ENCODE results near the gene FKBP9.
"Not testable (repeated sequence)": the region's sequence is repeated elsewhere in the genome, so short reads cannot be mapped to it uniquely, and the experiment has no call there.

Gene FKBP9, protein sequence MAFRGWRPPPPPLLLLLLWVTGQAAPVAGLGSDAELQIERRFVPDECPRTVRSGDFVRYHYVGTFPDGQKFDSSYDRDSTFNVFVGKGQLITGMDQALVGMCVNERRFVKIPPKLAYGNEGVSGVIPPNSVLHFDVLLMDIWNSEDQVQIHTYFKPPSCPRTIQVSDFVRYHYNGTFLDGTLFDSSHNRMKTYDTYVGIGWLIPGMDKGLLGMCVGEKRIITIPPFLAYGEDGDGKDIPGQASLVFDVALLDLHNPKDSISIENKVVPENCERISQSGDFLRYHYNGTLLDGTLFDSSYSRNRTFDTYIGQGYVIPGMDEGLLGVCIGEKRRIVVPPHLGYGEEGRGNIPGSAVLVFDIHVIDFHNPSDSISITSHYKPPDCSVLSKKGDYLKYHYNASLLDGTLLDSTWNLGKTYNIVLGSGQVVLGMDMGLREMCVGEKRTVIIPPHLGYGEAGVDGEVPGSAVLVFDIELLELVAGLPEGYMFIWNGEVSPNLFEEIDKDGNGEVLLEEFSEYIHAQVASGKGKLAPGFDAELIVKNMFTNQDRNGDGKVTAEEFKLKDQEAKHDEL

DNA sequence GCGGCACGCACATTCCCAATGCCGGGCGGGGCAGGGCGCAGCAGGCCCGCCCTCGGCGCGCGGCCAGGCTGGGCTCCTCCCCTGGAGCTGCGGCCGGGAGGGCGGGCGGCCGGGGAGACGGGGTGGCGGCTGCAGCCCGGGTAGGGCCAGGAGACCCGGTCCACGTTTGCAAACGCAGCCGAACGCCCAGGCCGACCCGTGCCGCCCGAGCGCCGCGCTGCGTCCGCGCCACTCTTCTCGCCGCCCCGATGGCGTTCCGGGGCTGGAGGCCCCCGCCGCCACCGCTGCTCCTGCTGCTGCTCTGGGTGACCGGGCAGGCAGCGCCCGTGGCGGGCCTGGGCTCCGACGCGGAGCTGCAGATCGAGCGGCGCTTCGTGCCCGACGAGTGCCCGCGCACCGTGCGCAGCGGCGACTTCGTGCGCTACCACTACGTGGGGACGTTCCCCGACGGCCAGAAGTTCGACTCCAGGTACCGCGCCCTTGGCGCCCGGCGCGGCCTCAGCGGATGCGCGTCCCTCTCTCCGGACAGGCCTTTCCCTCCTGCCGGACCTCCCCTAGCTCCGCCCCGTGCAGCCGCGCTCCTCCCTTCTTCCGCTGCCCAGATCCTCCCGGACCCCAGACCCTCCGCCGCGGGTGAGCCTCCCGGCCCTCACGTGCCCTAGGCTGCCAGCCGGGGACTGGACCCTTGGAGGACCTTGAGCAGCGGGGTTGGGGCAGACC lies at the start of gene FKBP9:
Gene FKBP9 (plus strand): TSS at position 115 of the 720 bp plus-strand sequence. CDS start 134 bp downstream, at position 249.
- no peak for DNase-seq

GRCh38 chr7:32910195-32910594 lies 47.0 kb upstream of the FKBP9 start:
- DNase-seq: no peak

DNA sequence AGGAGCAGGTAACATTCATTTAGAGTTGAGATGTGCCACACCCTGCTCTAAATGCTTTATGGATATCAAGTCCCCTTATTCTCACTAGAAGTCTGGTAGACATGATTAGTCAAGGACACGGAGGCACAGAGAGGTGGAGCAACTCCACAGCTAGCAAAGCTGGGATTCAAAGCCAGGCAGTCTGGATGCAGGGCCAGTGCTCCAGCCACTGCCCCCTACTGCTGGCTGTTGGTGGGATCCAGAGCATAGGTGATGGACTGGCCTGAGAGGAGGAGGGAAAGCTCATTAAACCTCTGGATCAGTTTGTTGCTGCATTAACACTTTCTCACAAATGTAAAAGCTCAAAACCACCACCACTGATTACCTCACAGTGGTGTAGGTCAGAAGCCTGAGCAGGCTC lies 43.1 kb upstream of the FKBP9 start:
- no peak for DNase-seq

GRCh38 chr7:32915041-32915536 lies 42.2 kb upstream of the FKBP9 start:
- no peak for DNase-seq

GRCh38 chr7:32916006-32916405 lies 41.2 kb upstream of the FKBP9 start:
- no peak for DNase-seq

DNA sequence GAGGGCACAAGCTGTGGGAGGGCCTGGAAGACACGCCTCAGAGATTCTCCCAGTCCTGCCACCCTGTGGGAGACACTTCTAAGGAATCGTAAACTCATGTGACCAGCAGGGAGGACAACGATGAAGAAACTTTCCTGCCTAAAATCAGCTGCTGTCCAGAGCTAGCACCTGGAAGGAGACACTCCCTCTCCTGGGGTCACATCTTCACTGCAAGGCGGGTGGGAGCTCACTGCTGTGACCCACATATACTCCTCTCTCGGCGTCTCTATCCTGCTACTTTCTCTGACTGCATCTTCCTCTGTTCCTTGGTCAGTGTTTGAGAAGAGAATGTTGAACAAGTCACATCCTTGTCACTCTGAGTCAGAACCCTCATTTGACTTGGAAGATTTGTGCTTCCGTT lies 40.2 kb upstream of the FKBP9 start:
- not testable (repeated sequence) for DNase-seq

DNA sequence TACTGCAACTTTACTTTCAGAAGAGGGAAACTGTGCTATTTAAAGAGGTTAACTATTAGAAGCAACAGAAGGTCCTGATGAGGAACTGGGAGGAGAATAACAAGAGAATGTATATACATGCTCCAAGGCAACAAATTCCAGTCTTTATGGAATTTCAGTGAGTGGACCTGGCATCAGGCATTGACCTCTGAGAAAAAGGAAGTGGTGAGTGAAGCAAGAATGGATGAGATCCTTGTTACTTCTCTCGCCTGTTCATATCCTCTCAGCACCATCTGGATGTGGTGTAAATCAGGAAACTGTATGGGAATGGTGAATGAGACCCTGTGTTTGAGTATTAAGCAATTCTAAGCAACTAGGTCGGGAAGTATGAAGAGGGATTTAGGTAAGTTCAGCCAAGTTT lies 35.3 kb upstream of the FKBP9 start:
- DNase-seq: no peak

- DNase-seq: no peak
These were observed 28.4 kb upstream of the FKBP9 start for GRCh38 chr7:32928785-32929298.

- DNase-seq: no peak
These were observed 27.7 kb upstream of the FKBP9 start for GRCh38 chr7:32929430-32930143.

- no peak for DNase-seq
These were observed 26.9 kb upstream of the FKBP9 start for GRCh38 chr7:32930378-32930777.

DNA sequence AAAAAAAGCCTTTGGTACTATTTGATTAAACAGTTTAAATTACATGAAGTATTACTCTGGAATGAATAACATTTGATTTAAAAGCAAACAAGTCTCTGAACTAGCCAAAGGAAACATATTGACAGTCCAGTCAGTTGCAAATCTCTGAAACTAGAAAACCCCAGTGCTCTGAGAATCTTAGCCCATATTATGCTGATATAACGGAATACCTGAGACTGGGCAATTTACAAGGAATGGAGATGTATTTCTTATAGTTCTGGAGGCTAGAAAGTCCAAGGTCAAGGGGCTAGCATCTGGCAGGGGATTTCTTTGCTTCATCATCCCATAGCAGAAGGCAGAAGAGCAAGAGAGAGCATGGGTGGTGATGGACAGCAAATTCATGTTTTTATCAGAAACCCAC lies 21.7 kb upstream of the FKBP9 start:
- DNase-seq: no peak

DNA sequence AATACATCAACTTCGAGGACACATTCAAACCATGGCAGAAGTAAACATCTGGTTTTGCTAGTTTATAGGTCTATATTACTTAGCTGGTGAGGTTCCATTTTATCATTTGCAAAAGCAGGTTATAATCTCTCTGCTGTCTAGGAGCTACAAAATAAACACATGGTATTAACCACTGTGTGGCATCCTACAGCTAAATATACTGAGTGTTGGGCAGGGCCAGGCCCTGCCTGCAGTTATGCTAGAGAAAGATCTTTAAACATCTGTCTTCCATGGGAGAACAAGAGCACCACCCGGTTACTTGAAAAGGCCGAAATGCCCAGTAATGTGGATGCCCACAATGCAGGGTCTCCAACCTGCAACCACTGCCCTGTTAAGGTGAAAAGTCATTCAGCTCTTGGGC lies 20.6 kb upstream of the FKBP9 start:
- DNase-seq: no peak

DNA sequence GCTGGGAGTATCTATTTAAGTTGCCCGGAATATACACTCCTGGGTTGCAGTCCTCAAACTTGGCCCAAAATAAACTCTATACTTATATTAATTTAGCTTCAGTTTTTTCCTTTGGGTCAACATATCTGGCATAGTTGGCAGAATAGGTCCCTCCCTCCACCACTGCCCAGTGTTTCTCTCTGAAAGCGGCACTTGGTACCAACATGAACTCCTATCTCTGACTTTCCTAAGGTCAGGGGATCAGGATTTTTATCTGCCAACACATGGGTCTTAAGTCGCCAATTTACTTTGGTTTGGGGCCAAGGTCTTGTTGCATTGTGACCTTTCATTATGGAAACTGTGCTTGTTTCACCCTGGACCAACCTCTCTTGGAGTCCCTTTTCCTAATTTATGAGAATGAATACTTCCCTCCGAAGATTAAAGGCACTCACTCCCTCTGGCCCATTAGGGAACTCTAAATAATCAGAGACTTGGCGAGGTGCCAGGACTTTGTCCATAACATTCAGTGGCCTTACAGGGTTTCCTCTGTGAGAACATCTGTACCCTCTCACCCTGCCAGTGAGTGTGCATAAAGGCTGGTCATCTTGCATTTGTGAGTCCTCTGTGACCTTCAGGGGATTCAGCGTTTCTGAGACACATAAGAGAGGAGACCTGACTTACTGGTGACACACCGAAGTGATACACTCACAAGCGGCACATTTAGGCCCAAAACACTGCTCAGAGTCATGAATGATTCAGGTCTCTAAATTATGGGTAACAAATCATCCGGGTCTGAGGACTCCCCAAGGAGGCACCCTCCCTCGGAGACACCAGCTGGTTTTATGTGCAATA lies 19.7 kb upstream of the FKBP9 start:
- DNase-seq: no peak

- DNase-seq: no peak
These were observed 16.1 kb upstream of the FKBP9 start for GRCh38 chr7:32941181-32941580.

DNA sequence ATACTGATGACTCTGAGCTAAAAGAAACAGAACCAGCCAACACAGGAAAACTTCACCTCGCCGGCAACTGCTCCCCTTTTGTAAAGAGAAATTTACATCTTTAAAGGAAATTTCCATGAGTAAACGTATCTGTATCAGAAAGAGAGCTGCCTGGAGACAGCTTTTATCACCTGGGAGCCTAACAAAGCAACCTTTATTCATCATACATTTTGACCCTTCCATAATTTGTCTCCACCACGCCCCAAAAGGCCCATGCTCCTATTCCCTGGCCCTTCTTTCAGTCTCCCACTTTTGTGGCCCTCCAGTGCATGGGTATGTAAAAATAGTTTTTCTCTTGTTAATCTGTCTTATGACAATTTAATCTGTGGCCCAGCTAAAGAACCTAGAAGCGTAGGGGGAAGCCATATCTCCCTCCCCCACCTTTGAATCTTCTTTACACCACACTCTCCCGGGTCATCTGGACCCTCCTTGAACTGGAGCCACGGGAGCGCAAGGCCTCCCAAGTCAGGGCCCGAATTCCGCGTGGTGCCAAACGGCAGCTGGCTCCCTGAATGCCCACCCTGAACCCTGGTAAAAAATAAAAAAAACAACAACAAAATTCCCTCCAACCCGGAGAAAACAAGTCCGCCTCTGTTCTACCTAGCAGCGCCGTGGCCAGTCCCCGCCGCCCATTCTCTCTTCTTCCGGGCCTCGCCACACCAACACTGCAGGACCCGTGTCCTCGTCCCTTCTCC lies 15.4 kb upstream of the FKBP9 start:
- no peak for DNase-seq

- DNase-seq: peak; percentile 66 to 79
These were observed 14.6 kb upstream of the FKBP9 start for GRCh38 chr7:32942415-32943251.

- no peak for DNase-seq
These were observed 13.8 kb upstream of the FKBP9 start for GRCh38 chr7:32943252-32944030.

- no peak for DNase-seq
These were observed 9.7 kb upstream of the FKBP9 start for GRCh38 chr7:32947420-32947983.

GRCh38 chr7:32948202-32948601 lies 9.0 kb upstream of the FKBP9 start:
- no peak for DNase-seq
